Bronchial epithelial cell (primary cell): Measurements from ENCODE around the gene NRL. TPM values are rescaled to one million over a fixed set of nuclear protein-coding genes. Genes with fewer than 3 reads are reported as not detected.
A peak's percentile ranks its signal among the peaks of the same experiment; 100 is the strongest.
"Not testable (repeated sequence)": the region's sequence is repeated elsewhere in the genome, so short reads cannot be mapped to it uniquely, and the experiment has no call there.

Experiments used
- DNase-seq: peaks from one replicate; pipeline ENCODE4 v3.0.0-alpha.2; 2010; ENCODE audit warnings: low read depth
- FAIRE-seq: peaks from 2 replicates; lab custom pipeline; 2011; peaks lifted over from hg19 to GRCh38; lab: Jason Lieb, UNC
- H3K27me3 ChIP-seq: 2 replicates; pipeline ENCODE4 v1.5.1; 2011; ENCODE audit warnings: low read length; ENCODE audit not compliant: control insufficient read depth, insufficient read depth
- H3K36me3 ChIP-seq: 2 replicates; pipeline ENCODE4 v1.5.1; 2011; ENCODE audit warnings: low read length; ENCODE audit not compliant: control insufficient read depth, insufficient read depth
- H3K4me3 ChIP-seq: 2 replicates; pipeline ENCODE4 v1.5.1; 2011; ENCODE audit warnings: mild to moderate bottlenecking, low read depth, low read length, control low read depth
- CTCF ChIP-seq: IDR thresholded peaks from 2 replicates; pipeline ENCODE4 v1.5.1; 2011; ENCODE audit warnings: mild to moderate bottlenecking, moderate library complexity, low read length, control low read depth, inconsistent platforms; ENCODE audit not compliant: insufficient read depth, severe bottlenecking
- total RNA-seq: library from RNA; depleted of rRNA; stranded (reverse); fragments of >200 nt; gene quantifications from 2 replicates; pipeline ENCODE4 v1.2.1, GENCODE V29; 2014

Gene NRL
- total RNA-seq, 1 donor from 2014 or later = 0.79 TPM

- FAIRE-seq (no peak), DNase-seq (no peak)
- Histone ChIP-seq H3K36me3 (no peaks in the 10 kb centered on the region), H3K27me3 (no peaks in the 10 kb centered on the region), H3K4me3 (no peak overlapping the region)
- no peak for TF ChIP-seq CTCF
Observed at GRCh38 chr14:24042746-24043145, 72.0 kb downstream of the NRL start.

GRCh38 chr14:24040692-24041091, 74.1 kb downstream of the NRL start:
- TF ChIP-seq CTCF = no peak
- no peak for FAIRE-seq
- H3K36me3 ChIP-seq = no peaks in the 10 kb centered on the region

GRCh38 chr14:24038686-24039085, 76.1 kb downstream of the NRL start:
- Histone ChIP-seq H3K36me3 (no peaks in the 10 kb centered on the region), H3K4me3 (no peak overlapping the region), H3K27me3 (no peaks in the 10 kb centered on the region)
- TF ChIP-seq CTCF = no peak
- DNase-seq = no peak
- no peak for FAIRE-seq

More at GRCh38 chr14:24040692-24041091, 74.1 kb downstream of the NRL start:
- Histone ChIP-seq H3K27me3 (no peaks in the 10 kb centered on the region), H3K4me3 (no peak overlapping the region)
- no peak for DNase-seq

GRCh38 chr14:24037658-24038037, 77.1 kb downstream of the NRL start:
- DNase-seq (no peak), FAIRE-seq (no peak)
- no peak overlapping the region for H3K4me3 ChIP-seq
- H3K36me3 ChIP-seq = no peaks in the 10 kb centered on the region
- no peaks in the 10 kb centered on the region for H3K27me3 ChIP-seq
- TF ChIP-seq CTCF = no peak

- not testable (repeated sequence) for FAIRE-seq, H3K36me3 ChIP-seq, H3K27me3 ChIP-seq, DNase-seq
- peak overlapping the region; percentile 47 for H3K4me3 ChIP-seq
Observed at GRCh38 chr14:24036963-24037657, 77.6 kb downstream of the NRL start.

- peak; percentile 60 for DNase-seq
- no peaks in the 10 kb centered on the region for H3K36me3 ChIP-seq
- no peak for FAIRE-seq
Observed at GRCh38 chr14:24036169-24036962, 78.4 kb downstream of the NRL start.

GRCh38 chr14:24035769-24036168, 79.0 kb downstream of the NRL start:
- FAIRE-seq, H3K27me3 ChIP-seq, H3K36me3 ChIP-seq, DNase-seq: not testable (repeated sequence)
- peak overlapping the region; percentile 47 for H3K4me3 ChIP-seq

More at GRCh38 chr14:24036169-24036962, 78.4 kb downstream of the NRL start:
- peak overlapping the region; percentile 47 for H3K4me3 ChIP-seq
- peak; percentile 73 for TF ChIP-seq CTCF
- no peaks in the 10 kb centered on the region for H3K27me3 ChIP-seq
